HG03108 (cell line): ENCODE results near the gene SLIT3.

ENCODE experiments used
- ATAC-seq: cut with Tn5 transposase; IDR thresholded peaks from one replicate; pipeline ENCODE4 v1.9.1; 2021; ENCODE audit warnings: moderate library complexity; ENCODE audit not compliant: unreplicated experiment

Gene SLIT3

GRCh38 chr5:169178754-169179153 lies 122.2 kb downstream of the SLIT3 start:
- no peak for ATAC-seq

- ATAC-seq: no peak
Measured at GRCh38 chr5:169178274-169178673, 122.7 kb downstream of the SLIT3 start.

GRCh38 chr5:169176709-169177694 lies 123.9 kb downstream of the SLIT3 start:
- ATAC-seq: no peak

GRCh38 chr5:169175733-169176132 lies 125.2 kb downstream of the SLIT3 start:
- ATAC-seq: no peak

- no peak for ATAC-seq
Measured at GRCh38 chr5:169174923-169175322, 126.0 kb downstream of the SLIT3 start.

GRCh38 chr5:169173372-169173771 lies 127.6 kb downstream of the SLIT3 start:
- ATAC-seq: no peak

- no peak for ATAC-seq
Measured at GRCh38 chr5:169171515-169171914, 129.4 kb downstream of the SLIT3 start.

GRCh38 chr5:169169783-169170182 lies 131.2 kb downstream of the SLIT3 start:
- ATAC-seq: no peak

- ATAC-seq: no peak
Measured at GRCh38 chr5:169168280-169168679, 132.7 kb downstream of the SLIT3 start.

GRCh38 chr5:169166078-169166477 lies 134.9 kb downstream of the SLIT3 start:
- no peak for ATAC-seq

GRCh38 chr5:169165052-169165451 lies 135.9 kb downstream of the SLIT3 start:
- ATAC-seq: no peak

GRCh38 chr5:169164481-169164925 lies 136.4 kb downstream of the SLIT3 start:
- no peak for ATAC-seq

GRCh38 chr5:169162407-169162806 lies 138.5 kb downstream of the SLIT3 start:
- no peak for ATAC-seq

GRCh38 chr5:169161022-169161680 lies 139.8 kb downstream of the SLIT3 start:
- no peak for ATAC-seq

GRCh38 chr5:169160405-169160901 lies 140.5 kb downstream of the SLIT3 start:
- ATAC-seq: no peak

- no peak for ATAC-seq
Measured at GRCh38 chr5:169158764-169159163, 142.2 kb downstream of the SLIT3 start.

- ATAC-seq: no peak
Measured at GRCh38 chr5:169157064-169157463, 143.9 kb downstream of the SLIT3 start.

- ATAC-seq: no peak
Measured at GRCh38 chr5:169154679-169155078, 146.3 kb downstream of the SLIT3 start.

- ATAC-seq: no peak
Measured at GRCh38 chr5:169153405-169153804, 147.5 kb downstream of the SLIT3 start.

GRCh38 chr5:169152946-169153345 lies 148.0 kb downstream of the SLIT3 start:
- ATAC-seq: no peak

- ATAC-seq: no peak
Measured at GRCh38 chr5:169152453-169152852, 148.5 kb downstream of the SLIT3 start.
